Prostate gland (tissue), 2 donors: ENCODE results near the gene MTG1. TPM values are rescaled to one million over a fixed set of nuclear protein-coding genes. Genes with fewer than 3 reads are reported as not detected.
A peak's percentile ranks its signal among the peaks of the same experiment; 100 is the strongest.

Source experiments
- DNase-seq: peaks from one replicate; pipeline ENCODE4 v3.0.0-alpha.2; 2019; ENCODE audit warnings: low spot score
- H3K27ac ChIP-seq, 2 donors: fragments of 200-600 bp; sonication (generic); 2 replicates each; pipeline ENCODE4 v1.5.1; 2017 to 2019
- H3K27me3 ChIP-seq: fragments of 200-600 bp; sonication (generic); replicated peaks from 2 replicates; pipeline ENCODE4 v1.5.1; 2019; ENCODE audit not compliant: insufficient read depth
- H3K36me3 ChIP-seq, 2 donors: fragments of 200-600 bp; sonication (generic); 1 replicate in 1 of 2; 2 replicates in 1 of 2; pipeline versions ENCODE4 v1.5.1 to v1.8.1; 2017 to 2019
- H3K4me1 ChIP-seq: fragments of 200-600 bp; sonication (generic); replicated peaks from 2 replicates; pipeline ENCODE4 v1.5.1; 2019
- H3K4me3 ChIP-seq, 2 donors: fragments of 200-600 bp; sonication (generic); 2 replicates each; pipeline ENCODE4 v1.5.1; 2017 to 2019
- H3K9me3 ChIP-seq: fragments of 200-600 bp; sonication (generic); 2 replicates; pipeline ENCODE4 v1.5.1; 2017
- POLR2A ChIP-seq: fragments of 450-650 bp; IDR thresholded peaks from one replicate; pipeline ENCODE4 v1.6.1; 2016; ENCODE audit warnings: antibody characterized with exemption, mild to moderate bottlenecking
- POLR2AphosphoS5 ChIP-seq: sonication (generic); formaldehyde crosslinking; IDR thresholded peaks from one replicate; pipeline ENCODE4 v1.6.1; 2017; ENCODE audit warnings: antibody characterized with exemption
- WGBS: methylation state at CpG from one replicate; pipeline ENCODE4 v1.1.5; 2018; 5-methylcytosine and 5-hydroxymethylcytosine counted together
- intact Hi-C: fragments of 100-400 bp; cut with DNase I; formaldehyde crosslinking; loops from one replicate; pipeline ENCODE4 v1.14.2; 2022
- total RNA-seq, 2 donors: library from RNA; depleted of rRNA; stranded (reverse); fragments of >200 nt; gene quantifications; one replicate each; pipeline ENCODE4 v1.1.0, GENCODE V29; 2016
- TF ChIP-seq, protein P1 (sequence below), 4 experiments: fragments of 200-600 bp in 2 of 4; fragments of 450-650 bp in 2 of 4; sonication (generic) in 2 of 4; IDR thresholded peaks; 1 replicate in 3 of 4; 2 replicates in 1 of 4; pipeline ENCODE4 v1.5.1; 2016 to 2019; ENCODE audit warnings: antibody characterized with exemption in 4 of 4, mild to moderate bottlenecking in 2 of 4, moderate library complexity in 2 of 4

The MTG1 gene
- total RNA-seq, 2 donors from 2014 or later, result 26.8 to 67.4 TPM

GRCh38 chr10:133391249-133391635 lies 2.7 kb upstream of the MTG1 start:
- DNase-seq, result no peak
- Histone ChIP-seq H3K27ac (no peak overlapping the region), H3K36me3 (no peaks in the 10 kb centered on the region), H3K4me1 (no peaks in the 10 kb centered on the region), H3K9me3 (no peaks in the 10 kb centered on the region), H3K4me3 (no peak overlapping the region), H3K27me3 (no peaks in the 10 kb centered on the region)
- TF ChIP-seq, protein P1, sequence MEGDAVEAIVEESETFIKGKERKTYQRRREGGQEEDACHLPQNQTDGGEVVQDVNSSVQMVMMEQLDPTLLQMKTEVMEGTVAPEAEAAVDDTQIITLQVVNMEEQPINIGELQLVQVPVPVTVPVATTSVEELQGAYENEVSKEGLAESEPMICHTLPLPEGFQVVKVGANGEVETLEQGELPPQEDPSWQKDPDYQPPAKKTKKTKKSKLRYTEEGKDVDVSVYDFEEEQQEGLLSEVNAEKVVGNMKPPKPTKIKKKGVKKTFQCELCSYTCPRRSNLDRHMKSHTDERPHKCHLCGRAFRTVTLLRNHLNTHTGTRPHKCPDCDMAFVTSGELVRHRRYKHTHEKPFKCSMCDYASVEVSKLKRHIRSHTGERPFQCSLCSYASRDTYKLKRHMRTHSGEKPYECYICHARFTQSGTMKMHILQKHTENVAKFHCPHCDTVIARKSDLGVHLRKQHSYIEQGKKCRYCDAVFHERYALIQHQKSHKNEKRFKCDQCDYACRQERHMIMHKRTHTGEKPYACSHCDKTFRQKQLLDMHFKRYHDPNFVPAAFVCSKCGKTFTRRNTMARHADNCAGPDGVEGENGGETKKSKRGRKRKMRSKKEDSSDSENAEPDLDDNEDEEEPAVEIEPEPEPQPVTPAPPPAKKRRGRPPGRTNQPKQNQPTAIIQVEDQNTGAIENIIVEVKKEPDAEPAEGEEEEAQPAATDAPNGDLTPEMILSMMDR (IDR thresholded peaks at IDR 0.05), result no peak
- no peak for TF ChIP-seq POLR2AphosphoS5
- no peak for TF ChIP-seq POLR2A
- 93% methylated on average over 12 of the region's 12 CpGs for WGBS
- intact Hi-C loops, result no loop called here

GRCh38 chr10:133391761-133392518 lies 2.0 kb upstream of the MTG1 start:
- DNase-seq, result no peak
- H3K4me3 ChIP-seq, result no peak overlapping the region
- TF ChIP-seq POLR2AphosphoS5 (no peak), POLR2A (no peak)
- TF ChIP-seq, protein P1 (IDR thresholded peaks at IDR 0.05), result no peak
- intact Hi-C loops, result no loop called here
- no peaks in the 10 kb centered on the region for H3K36me3 ChIP-seq
- no peaks in the 10 kb centered on the region for H3K27me3 ChIP-seq
- 88% methylated on average over 10 of the region's 12 CpGs for WGBS
- H3K9me3 ChIP-seq, result no peaks in the 10 kb centered on the region
- H3K4me1 ChIP-seq, result no peaks in the 10 kb centered on the region
- H3K27ac ChIP-seq, result no peak overlapping the region

- intact Hi-C loops, result loop anchor here (2.0 kb wide), 1 partner anchor 21 kb away; the partner anchor contains the start of gene ECHS1
- DNase-seq, result no peak
- no peaks in the 10 kb centered on the region for H3K9me3 ChIP-seq
- H3K36me3 ChIP-seq, result peaks cover 0 to 3% of the 10 kb centered on the region in 2 donors
- 29% methylated on average over 27 of the region's 27 CpGs for WGBS
- TF ChIP-seq, protein P1 (IDR thresholded peaks at IDR 0.05), result no peak
- TF ChIP-seq POLR2AphosphoS5, result no peak
- TF ChIP-seq POLR2A, result no peak
- H3K27me3 ChIP-seq, result no peaks in the 10 kb centered on the region
- peak overlapping the region; percentile 64 to 78 for H3K27ac ChIP-seq
- peak overlapping the region; percentile 80 to 97 for H3K4me3 ChIP-seq
- no peaks in the 10 kb centered on the region for H3K4me1 ChIP-seq
Observed at GRCh38 chr10:133393401-133394063, 425 bp upstream of the MTG1 start.

DNA sequence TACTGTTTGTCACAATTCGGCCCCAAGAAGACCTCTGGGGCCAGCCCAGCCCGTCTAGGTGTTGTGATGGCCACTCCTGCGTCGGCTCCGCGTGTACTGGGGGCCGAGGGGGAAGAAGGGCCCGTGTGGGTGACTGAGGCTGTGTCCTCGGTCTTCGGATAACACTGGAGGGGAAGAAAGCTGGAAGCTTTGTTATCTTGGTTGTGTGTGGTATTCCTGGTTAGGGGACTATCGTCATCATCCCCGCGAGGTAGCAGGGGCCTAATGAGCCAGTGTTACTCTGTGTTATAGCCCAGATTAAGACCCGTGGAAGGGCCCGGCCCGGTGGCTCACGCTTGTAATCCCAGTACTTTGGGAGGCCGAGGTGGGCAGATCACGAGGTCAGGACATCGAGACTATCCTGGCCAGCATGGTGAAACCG lies 854 bp downstream of the MTG1 start:
- intact Hi-C loops, result loop anchor here (2.0 kb wide), 1 partner anchor 22 kb away; the partner anchor contains the start of gene ECHS1
- Histone ChIP-seq H3K9me3 (no peaks in the 10 kb centered on the region), H3K27ac (peak overlapping the region; percentile 64 to 78), H3K4me1 (no peaks in the 10 kb centered on the region), H3K36me3 (peaks cover 0 to 14% of the 10 kb centered on the region in 2 donors), H3K27me3 (no peaks in the 10 kb centered on the region), H3K4me3 (peak overlapping the region; percentile 80 to 97)
- no peak for DNase-seq
- WGBS, result 25% methylated on average over 21 of the region's 21 CpGs
- TF ChIP-seq, protein P1 (IDR thresholded peaks at IDR 0.05), result no peak
- no peak for TF ChIP-seq POLR2A
- no peak for TF ChIP-seq POLR2AphosphoS5
